Stimulated activated CD8-positive, alpha-beta memory T cell treated with anti-CD3 and anti-CD28 coated beads, Interleukin-12 subunit alpha, Interleukin-12 subunit beta, amount 100 ng/mL, for 1 hour (primary cell): ENCODE results near the gene NTMT1.
A peak's percentile ranks its signal among the peaks of the same experiment; 100 is the strongest.
"Not testable (repeated sequence)": the region's sequence is repeated elsewhere in the genome, so short reads cannot be mapped to it uniquely, and the experiment has no call there.

Source experiments
- DNase-seq: peaks from one replicate; pipeline ENCODE4 v3.0.0-alpha.2; 2020; ENCODE audit warnings: low read depth

NTMT1 gene

GRCh38 chr9:129615407-129616285, 10.3 kb upstream of the NTMT1 start:
- DNase-seq = no peak

DNA sequence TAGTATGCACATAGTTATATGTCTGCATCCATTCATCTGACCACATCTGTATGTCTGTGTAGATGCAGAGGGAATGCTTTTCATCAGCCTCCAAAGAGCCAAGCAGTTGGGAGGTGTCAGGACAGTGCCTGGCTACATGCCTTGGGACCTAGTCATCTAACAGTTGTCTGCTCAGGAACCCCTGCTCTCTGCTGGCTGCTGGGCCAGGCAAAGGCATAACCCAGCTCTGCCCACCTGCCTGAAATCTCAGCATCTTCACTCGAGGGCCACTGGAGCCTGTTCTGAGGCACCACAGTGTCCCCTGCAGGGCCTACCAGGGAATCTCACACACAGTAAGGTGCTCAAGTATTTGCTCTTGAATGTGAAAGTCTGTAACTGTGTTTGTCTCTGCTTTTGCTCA, 8.8 kb upstream of the NTMT1 start:
- DNase-seq = no peak

- no peak for DNase-seq
Measured at GRCh38 chr9:129619787-129620668, 5.9 kb upstream of the NTMT1 start.

DNA sequence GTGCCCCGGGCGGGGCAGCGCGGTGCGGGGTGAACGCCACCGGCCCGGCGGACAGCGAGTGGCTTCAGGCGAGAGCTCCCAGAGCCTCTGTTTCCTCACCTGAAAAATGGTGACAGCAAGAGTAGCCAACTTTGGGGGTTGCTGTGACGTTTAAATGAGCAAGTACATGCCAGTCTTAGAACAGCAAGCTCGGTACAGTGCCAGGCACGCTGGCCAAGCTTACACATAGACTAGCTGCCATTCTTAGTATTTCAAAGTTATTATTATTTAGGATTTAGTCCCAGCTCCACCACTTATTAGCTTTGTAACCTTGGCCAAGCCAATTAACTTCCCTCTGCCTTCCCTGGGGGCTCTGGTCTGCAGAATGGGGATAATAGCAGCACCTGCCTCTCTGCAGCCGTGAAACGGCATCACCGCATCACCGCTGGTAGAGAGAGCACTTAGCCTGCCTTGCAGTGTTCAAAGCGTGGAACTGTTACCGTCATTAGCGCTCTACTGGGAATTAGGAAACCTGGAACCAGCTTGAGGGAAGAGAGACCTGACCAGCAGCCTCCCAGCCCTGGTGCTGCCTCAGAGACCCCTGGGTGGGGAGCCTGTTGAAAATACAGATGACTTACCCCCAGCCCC, 5.2 kb upstream of the NTMT1 start, which contains the start of gene C9orf50:
TSS of gene C9orf50 (minus strand) at position 433 of the 627 bp plus-strand sequence. CDS start 527 bp downstream, outside the sequence.
- no peak for DNase-seq

DNA sequence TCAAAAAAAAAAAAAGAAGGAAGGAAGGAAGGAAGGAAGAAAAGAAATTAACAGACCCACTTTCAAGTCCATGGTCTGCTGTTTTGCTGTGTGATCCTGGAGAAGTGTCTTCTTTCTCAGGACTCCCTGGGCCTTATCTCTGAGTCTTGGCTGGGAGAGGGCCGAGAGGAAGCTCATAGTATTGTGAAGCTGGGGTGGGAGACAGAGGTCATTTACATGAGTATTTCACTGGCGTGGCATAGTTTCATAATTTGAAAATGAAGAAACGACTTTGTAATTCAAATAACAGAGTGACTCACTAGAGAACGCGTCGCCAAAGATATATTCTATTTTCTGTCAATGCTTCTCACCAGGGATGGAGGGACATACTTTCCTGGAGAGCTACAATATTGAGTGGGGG, 2.6 kb upstream of the NTMT1 start:
- no peak for DNase-seq

- DNase-seq = peak; percentile 54
Measured at GRCh38 chr9:129624168-129624759, 1.7 kb upstream of the NTMT1 start.

DNA sequence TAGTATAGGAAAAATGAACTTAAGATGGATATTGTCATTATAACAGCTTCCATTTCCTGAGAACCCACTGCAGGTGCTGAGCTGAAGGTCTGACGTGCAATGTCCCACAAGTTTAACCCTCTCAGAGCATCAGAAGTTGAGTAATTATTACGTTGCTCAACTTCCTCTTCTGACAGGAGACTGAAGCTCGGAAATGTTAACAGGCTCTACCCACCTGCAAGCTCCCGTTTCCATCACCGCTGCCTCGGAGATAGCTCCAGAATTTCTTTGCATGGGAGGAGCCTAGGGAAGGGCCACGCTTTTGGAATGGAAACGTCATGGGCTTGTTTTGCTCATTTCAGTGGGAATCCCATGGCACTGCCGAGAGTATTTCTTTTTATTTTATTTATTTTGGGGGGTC, 1.0 kb upstream of the NTMT1 start:
- no peak for DNase-seq

DNA sequence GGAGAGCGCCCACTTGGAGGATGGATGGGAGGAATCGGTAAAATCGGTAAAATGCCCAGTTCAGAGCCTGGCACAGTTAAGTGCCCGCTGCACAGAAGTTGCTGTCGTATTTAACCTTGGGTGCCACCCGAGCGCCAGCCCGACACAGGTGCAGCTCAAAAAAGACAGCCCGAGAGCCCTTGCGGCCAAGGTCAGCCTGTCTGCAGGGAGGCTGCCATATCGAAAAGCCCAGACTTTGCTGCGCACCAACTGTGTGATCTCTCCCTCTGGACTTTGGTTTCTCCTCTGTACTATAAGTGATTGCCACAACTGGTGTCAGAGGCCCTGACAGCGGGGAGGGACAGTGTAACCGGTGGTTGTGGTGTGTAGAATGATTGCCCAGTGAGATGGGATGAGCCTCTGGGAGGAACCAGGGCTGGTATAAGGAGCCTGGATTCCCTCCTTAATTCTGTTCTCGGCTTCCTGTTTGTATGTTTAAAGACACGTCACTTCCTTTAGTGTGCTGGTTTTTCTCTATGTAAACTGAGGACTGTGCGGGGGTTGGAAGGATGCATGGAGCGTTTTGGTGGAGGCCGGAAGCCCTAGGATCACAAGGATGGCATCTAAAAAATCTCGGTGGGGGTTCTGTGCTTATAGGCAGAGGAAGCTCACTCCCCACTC, 792 bp downstream of the NTMT1 start:
- no peak for DNase-seq

- DNase-seq = no peak
Measured at GRCh38 chr9:129627556-129628440, 1.8 kb downstream of the NTMT1 start.

DNA sequence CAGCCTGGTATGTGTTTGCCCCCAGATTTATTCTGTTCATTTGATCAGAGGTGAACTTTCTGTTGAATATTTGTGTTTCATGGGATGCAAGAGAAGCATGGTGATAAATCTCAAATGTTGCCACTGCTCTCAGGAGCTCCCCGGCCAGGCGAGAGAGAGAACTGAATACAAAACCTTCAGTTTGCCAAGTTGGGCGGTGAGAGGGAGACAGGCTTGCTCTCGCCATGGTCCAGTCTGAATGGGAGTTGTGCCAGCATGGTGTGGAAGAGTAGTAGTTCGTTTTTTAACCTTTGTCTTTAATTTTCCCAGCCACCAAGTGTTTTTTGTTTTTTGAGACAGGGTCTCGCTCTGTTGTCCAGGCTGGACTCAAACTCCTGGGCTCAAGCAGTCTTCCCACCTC, 2.7 kb downstream of the NTMT1 start:
- no peak for DNase-seq

DNA sequence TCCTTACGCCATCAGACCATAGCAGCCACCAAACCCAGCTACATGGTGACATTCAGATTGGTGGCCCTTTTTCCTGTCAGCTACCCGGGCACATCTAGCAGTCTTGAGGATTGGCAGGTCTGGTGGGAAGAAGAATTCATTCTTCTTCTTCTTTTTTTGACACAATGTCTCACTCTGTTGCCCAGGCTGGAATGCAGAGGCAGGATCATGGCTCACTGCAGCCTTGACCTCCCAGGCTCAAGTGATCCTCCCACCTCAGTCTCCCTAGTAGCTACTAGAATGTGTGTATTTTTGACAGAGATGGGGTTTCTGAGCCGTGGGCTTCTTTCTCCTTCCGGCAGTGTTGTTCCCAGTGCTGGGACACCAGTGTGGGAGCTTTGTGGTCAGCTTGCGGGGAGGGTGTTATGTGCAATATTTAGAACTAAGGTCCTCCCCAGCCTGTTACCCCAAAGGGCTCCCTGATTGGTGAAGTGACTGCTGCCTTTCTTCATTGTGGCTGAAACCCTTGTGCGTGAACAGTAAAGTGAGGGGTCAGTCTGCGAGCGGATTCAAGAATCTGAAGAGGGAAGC, 3.4 kb downstream of the NTMT1 start:
- no peak for DNase-seq

- DNase-seq = no peak
Measured at GRCh38 chr9:129630967-129631673, 5.2 kb downstream of the NTMT1 start.

- no peak for DNase-seq
Measured at GRCh38 chr9:129631674-129632129, 5.7 kb downstream of the NTMT1 start.

- DNase-seq = no peak
Measured at GRCh38 chr9:129632460-129632859, 6.5 kb downstream of the NTMT1 start.

GRCh38 chr9:129633207-129633606, 7.2 kb downstream of the NTMT1 start:
- DNase-seq = no peak

DNA sequence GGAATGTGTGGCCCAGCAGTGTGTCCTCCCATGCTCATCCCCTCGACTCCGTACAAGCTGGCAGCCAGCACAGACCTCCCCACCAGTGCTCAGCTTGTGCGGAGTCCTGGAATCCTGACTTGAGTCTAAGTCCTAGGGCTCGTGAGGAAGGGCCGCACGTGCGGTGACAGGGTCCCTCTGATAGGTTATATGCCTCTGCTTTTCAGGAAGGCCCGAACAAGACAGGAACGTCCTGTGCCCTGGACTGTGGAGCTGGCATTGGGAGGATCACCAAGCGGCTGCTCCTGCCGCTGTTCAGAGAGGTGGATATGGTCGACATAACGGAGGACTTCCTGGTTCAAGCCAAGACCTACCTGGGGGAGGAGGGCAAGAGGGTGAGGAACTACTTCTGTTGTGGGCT, 7.9 kb downstream of the NTMT1 start:
- DNase-seq = no peak

GRCh38 chr9:129635099-129636065, 9.4 kb downstream of the NTMT1 start:
- DNase-seq = no peak

DNA sequence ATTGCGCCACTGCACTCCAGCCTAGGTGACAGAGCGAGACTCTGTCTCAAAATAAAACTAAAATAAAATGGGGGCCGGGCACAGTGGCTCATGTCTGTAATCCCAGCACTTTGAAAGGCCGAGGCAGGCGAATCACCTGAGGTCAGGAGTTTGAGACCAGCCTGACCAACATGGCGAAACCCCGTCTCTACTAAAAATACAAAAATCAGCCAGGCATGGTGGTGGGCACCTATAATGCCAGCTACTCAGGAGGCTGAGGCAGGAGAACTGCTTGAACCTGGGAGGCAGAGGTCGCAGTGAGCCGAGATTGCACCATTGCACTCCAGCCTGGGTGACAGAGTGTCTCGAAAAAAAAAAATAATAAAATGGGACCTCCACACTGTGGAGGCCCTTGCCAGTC, 10.4 kb downstream of the NTMT1 start:
- DNase-seq = not testable (repeated sequence)
